NCI-H774 (cell line): ENCODE data around the gene DCAF7.

Experiments
- DNase-seq: peaks from one replicate; lab custom pipeline; 2025; lab: John Stamatoyannopoulos, UW

The DCAF7 gene

GRCh38 chr17:63588797-63589196 is 38.5 kb downstream of the DCAF7 start:
- no peak for DNase-seq

GRCh38 chr17:63589646-63590045 is 39.4 kb downstream of the DCAF7 start:
- DNase-seq, result no peak

GRCh38 chr17:63592797-63593196 is 42.5 kb downstream of the DCAF7 start:
- DNase-seq, result no peak

GRCh38 chr17:63595132-63595531 is 44.9 kb downstream of the DCAF7 start:
- DNase-seq, result no peak

GRCh38 chr17:63596856-63597586 is 46.7 kb downstream of the DCAF7 start:
- no peak for DNase-seq

- DNase-seq, result no peak
These were observed 48.0 kb downstream of the DCAF7 start for GRCh38 chr17:63598281-63598680.

- peak; percentile 84 for DNase-seq
These were observed 50.5 kb downstream of the DCAF7 start, which contains the start of gene TACO1 for GRCh38 chr17:63600569-63601438. TACO1 (plus strand) TSS chr17:63600895; CDS start chr17:63601084, 189 bp downstream.

- DNase-seq, result no peak
These were observed 51.4 kb downstream of the DCAF7 start for GRCh38 chr17:63601439-63602371.

GRCh38 chr17:63609816-63610573 is 59.7 kb downstream of the DCAF7 start:
- no peak for DNase-seq

GRCh38 chr17:63610854-63611253 is 60.6 kb downstream of the DCAF7 start:
- no peak for DNase-seq

- DNase-seq, result no peak
These were observed 61.1 kb downstream of the DCAF7 start for GRCh38 chr17:63611354-63611753.

GRCh38 chr17:63613663-63614062 is 63.4 kb downstream of the DCAF7 start:
- no peak for DNase-seq

GRCh38 chr17:63621229-63621683 is 71.0 kb downstream of the DCAF7 start:
- no peak for DNase-seq

GRCh38 chr17:63621684-63622573 is 71.7 kb downstream of the DCAF7 start, which contains the start of gene MAP3K3:
MAP3K3 (plus strand) TSS chr17:63622417; CDS start chr17:63622760, 343 bp downstream.
- peak; percentile 100 for DNase-seq

GRCh38 chr17:63622574-63623390 is 72.5 kb downstream of the DCAF7 start:
- peak; percentile 61 for DNase-seq

GRCh38 chr17:63623786-63624530 is 73.7 kb downstream of the DCAF7 start:
- DNase-seq, result no peak

- DNase-seq, result no peak
These were observed 74.2 kb downstream of the DCAF7 start for GRCh38 chr17:63624531-63624880.

- DNase-seq, result no peak
These were observed 76.4 kb downstream of the DCAF7 start for GRCh38 chr17:63626551-63627180.
